Nephron progenitor cell (in vitro differentiated cells): ENCODE data around the gene PDE4B.
"Not testable (repeated sequence)": the region's sequence is repeated elsewhere in the genome, so short reads cannot be mapped to it uniquely, and the experiment has no call there.

Experiments
- DNase-seq: peaks from one replicate; pipeline ENCODE4 v3.0.0; 2021
- H3K27ac Mint-ChIP-seq: 2 replicates; pipeline ENCODE4 v1.8.0; 2021; ENCODE audit warnings: mild to moderate bottlenecking, moderate library complexity, mixed read lengths
- H3K27me3 Mint-ChIP-seq: 2 replicates; pipeline ENCODE4 v1.8.0; 2021; ENCODE audit warnings: mild to moderate bottlenecking, low read depth, mixed read lengths; ENCODE audit not compliant: poor library complexity
- H3K36me3 Mint-ChIP-seq: 2 replicates; pipeline ENCODE4 v1.8.0; 2021; ENCODE audit warnings: low read depth, mixed read lengths
- H3K4me1 Mint-ChIP-seq: 2 replicates; pipeline ENCODE4 v1.8.0; 2021; ENCODE audit warnings: mixed read lengths
- H3K4me3 Mint-ChIP-seq: 2 replicates; pipeline ENCODE4 v1.8.0; 2021; ENCODE audit warnings: mild to moderate bottlenecking, moderate library complexity, mixed read lengths
- H3K9me3 Mint-ChIP-seq: 2 replicates; pipeline ENCODE4 v1.8.0; 2021; ENCODE audit warnings: mild to moderate bottlenecking, moderate library complexity, mixed read lengths
- CTCF ChIP-seq: fragments of 200-600 bp; sonication (generic); IDR thresholded peaks from 2 replicates; pipeline ENCODE4 v1.5.0; 2021; ENCODE audit warnings: antibody characterized with exemption

PDE4B gene

GRCh38 chr1:66095190-66095589 is 302.5 kb downstream of the PDE4B start:
- no peak for DNase-seq
- Mint-ChIP-seq H3K9me3 (no peaks in the 10 kb centered on the region), H3K27ac (no peak overlapping the region), H3K36me3 (no peaks in the 10 kb centered on the region), H3K4me1 (no peaks in the 10 kb centered on the region), H3K4me3 (no peak overlapping the region), H3K27me3 (no peaks in the 10 kb centered on the region)
- TF ChIP-seq CTCF, result no peak

GRCh38 chr1:66100959-66101358 is 308.3 kb downstream of the PDE4B start:
- H3K4me3 Mint-ChIP-seq, H3K27ac Mint-ChIP-seq, H3K9me3 Mint-ChIP-seq, H3K27me3 Mint-ChIP-seq, H3K36me3 Mint-ChIP-seq, H3K4me1 Mint-ChIP-seq, DNase-seq: not testable (repeated sequence)

- not testable (repeated sequence) for H3K36me3 Mint-ChIP-seq, H3K4me3 Mint-ChIP-seq, H3K9me3 Mint-ChIP-seq, H3K4me1 Mint-ChIP-seq, H3K27me3 Mint-ChIP-seq, DNase-seq, H3K27ac Mint-ChIP-seq
These were observed 311.4 kb downstream of the PDE4B start for GRCh38 chr1:66104076-66104475.

GRCh38 chr1:66108624-66109023 is 315.9 kb downstream of the PDE4B start:
- no peak for DNase-seq
- H3K36me3 Mint-ChIP-seq, result no peaks in the 10 kb centered on the region
- no peak overlapping the region for H3K4me3 Mint-ChIP-seq
- H3K9me3 Mint-ChIP-seq, result peaks cover 2% of the 10 kb centered on the region
- H3K27me3 Mint-ChIP-seq, result no peaks in the 10 kb centered on the region
- no peaks in the 10 kb centered on the region for H3K4me1 Mint-ChIP-seq
- no peak overlapping the region for H3K27ac Mint-ChIP-seq
- TF ChIP-seq CTCF, result no peak

GRCh38 chr1:66112744-66113400 is 320.2 kb downstream of the PDE4B start:
- H3K27me3 Mint-ChIP-seq, result no peaks in the 10 kb centered on the region

GRCh38 chr1:66119148-66119547 is 326.5 kb downstream of the PDE4B start:
- TF ChIP-seq CTCF, result no peak
- no peak overlapping the region for H3K4me3 Mint-ChIP-seq
- peaks cover 3% of the 10 kb centered on the region for H3K27me3 Mint-ChIP-seq
- no peaks in the 10 kb centered on the region for H3K4me1 Mint-ChIP-seq
- no peak for DNase-seq
- H3K36me3 Mint-ChIP-seq, result no peaks in the 10 kb centered on the region
- H3K27ac Mint-ChIP-seq, result no peak overlapping the region
- H3K9me3 Mint-ChIP-seq, result no peaks in the 10 kb centered on the region

More at GRCh38 chr1:66112744-66113400, 320.2 kb downstream of the PDE4B start:
- Mint-ChIP-seq H3K36me3 (no peaks in the 10 kb centered on the region), H3K27ac (no peak overlapping the region), H3K4me3 (no peak overlapping the region), H3K4me1 (no peaks in the 10 kb centered on the region), H3K9me3 (no peaks in the 10 kb centered on the region)
- DNase-seq, result no peak
- no peak for TF ChIP-seq CTCF

GRCh38 chr1:66124670-66125069 is 332.0 kb downstream of the PDE4B start:
- Mint-ChIP-seq H3K4me3 (no peak overlapping the region), H3K27me3 (no peaks in the 10 kb centered on the region), H3K9me3 (no peaks in the 10 kb centered on the region), H3K36me3 (no peaks in the 10 kb centered on the region), H3K4me1 (no peaks in the 10 kb centered on the region), H3K27ac (no peak overlapping the region)
- no peak for TF ChIP-seq CTCF
- DNase-seq, result no peak

- not testable (repeated sequence) for H3K36me3 Mint-ChIP-seq, H3K27ac Mint-ChIP-seq, H3K27me3 Mint-ChIP-seq, DNase-seq, H3K4me3 Mint-ChIP-seq, H3K9me3 Mint-ChIP-seq
- H3K4me1 Mint-ChIP-seq, result peaks cover 11% of the 10 kb centered on the region
These were observed 335.9 kb downstream of the PDE4B start for GRCh38 chr1:66128641-66129040.
